OCI-LY1 (cell line): Measurements from ENCODE around the gene RPL19.

ENCODE experiments used
- CTCF ChIP-seq: fragments of 200-600 bp; sonication (generic), shearing (Covaris generic); IDR thresholded peaks from 2 replicates; pipeline ENCODE4 v1.5.1; 2017; ENCODE audit warnings: mild to moderate bottlenecking, antibody characterized with exemption, low read length, moderate library complexity, mixed read lengths
- EZH2 ChIP-seq: fragments of 200-600 bp; sonication (generic), shearing (Covaris generic); IDR thresholded peaks from 2 replicates; pipeline ENCODE4 v1.8.0; 2017; ENCODE audit warnings: borderline replicate concordance, mixed run types, mild to moderate bottlenecking, antibody characterized with exemption, low read length, moderate library complexity, mixed read lengths

GRCh38 chr17:39194985-39195524, 5.0 kb upstream of the RPL19 start:
- TF ChIP-seq CTCF, result no peak
- TF ChIP-seq EZH2, result no peak
